ENCODE results near the gene CLCN6. TPM values are rescaled to one million over a fixed set of nuclear protein-coding genes. Genes with fewer than 3 reads are reported as not detected.
A peak's percentile ranks its signal among the peaks of the same experiment; 100 is the strongest.

Gene CLCN6
- total and polyA plus RNA-seq, 12 donors: 12.0 to 29.2 (median 23.5) TPM

DNA sequence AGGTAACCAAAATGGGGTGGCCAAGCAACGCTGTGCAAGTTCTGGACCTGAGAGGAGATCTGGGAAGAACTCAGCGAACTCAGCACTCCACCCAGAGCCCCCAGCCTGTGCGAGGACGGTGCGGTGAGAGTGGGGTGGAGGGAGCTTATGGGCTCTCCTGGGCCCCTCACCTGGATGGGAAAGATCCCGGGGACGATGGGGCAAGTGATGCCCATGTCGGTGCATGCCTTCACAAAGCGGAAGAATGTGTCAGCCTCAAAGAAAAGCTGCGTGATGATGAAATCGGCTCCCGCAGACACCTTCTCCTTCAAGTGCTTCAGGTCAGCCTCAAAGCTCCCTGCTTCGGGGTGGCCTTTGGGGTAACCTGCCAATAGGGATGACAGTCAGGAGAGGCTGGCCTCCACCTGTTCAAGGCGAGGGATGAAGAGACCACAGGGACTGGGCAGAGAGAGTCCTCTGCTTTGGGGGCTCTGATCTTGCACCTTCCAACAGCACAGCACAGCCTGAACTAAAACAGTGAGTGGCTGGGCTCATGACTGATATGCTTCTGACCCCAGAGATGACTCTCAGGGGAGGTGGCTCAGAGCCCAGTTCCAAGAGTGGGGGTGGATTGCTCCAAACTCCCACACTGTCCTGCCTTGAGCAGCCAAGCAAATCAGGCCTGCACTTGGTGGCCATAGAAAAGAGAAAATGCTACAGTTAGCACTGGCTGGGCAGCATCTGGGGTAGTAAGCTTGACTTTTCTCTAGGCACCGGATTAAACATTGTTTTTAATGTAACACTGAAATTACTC lies 9.8 kb upstream of the CLCN6 start:
- TF ChIP-seq POLR2A (IDR thresholded peaks at IDR 0.05) (no peak), CTCF (IDR thresholded peaks at IDR 0.05) (no peak)
- no peaks in the 10 kb centered on the region for H3K27me3 ChIP-seq
- peaks cover 0 to 79% of the 10 kb centered on the region in 2 donors for H3K36me3 ChIP-seq (replicated peaks in 1 of 2)
- peak in 5 of 7 donors; percentile 50 to 78 (median 71) for DNase-seq
- H3K4me1 ChIP-seq (replicated peaks in 1 of 2): peaks cover 11 to 51% of the 10 kb centered on the region in 2 donors
- H3K27ac ChIP-seq: peak overlapping the region in 3 of 5 donors; percentile 16 to 83 (median 70)
- intact Hi-C loops (cut with DNase I): no loop called here
- WGBS, 4 donors: 88 to 93% (median 91%) methylated on average over 13 to 15 of the region's 15 CpGs
- H3K4me3 ChIP-seq: no peak overlapping the region
- no peaks in the 10 kb centered on the region for H3K9me3 ChIP-seq (replicated peaks in 1 of 3)

DNA sequence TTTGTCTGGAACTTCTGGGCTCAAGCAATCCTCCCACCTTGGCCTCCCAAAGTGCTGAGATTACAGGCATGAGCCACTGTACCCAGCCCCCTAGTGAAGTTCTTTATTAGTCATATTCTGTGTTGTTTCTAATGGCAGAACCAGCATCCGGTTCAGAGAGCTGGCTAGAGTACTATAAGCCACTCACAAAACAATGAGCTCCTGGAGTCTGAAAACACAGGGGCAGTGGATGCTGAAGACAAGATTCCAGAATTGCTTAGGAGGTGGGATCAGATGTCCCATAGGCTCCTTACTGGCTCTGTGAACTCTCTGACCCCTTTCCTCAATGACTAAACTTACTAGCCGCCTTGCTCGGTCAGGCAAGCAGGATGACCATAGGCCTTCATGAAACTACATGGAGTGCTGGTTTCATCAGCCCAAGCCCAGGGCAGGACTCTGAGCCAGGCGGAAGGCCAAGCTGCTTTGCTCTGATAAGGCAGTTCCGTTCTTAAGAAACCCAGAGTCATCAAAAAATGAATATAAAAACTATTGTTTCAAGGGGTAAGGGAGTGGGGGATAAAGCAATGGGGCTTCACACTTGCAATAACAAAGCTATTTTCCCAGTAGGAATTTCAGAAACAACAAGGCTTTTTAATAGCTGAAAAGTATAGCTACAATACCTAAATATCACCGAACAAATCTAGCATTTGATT lies 8.3 kb upstream of the CLCN6 start:
- Histone ChIP-seq H3K4me3 (no peak overlapping the region), H3K27ac (peak overlapping the region; percentile 39 to 83 (median 66)), H3K27me3 (no peaks in the 10 kb centered on the region), H3K4me1 (replicated peaks in 1 of 2) (peaks cover 14 to 54% of the 10 kb centered on the region in 2 donors), H3K36me3 (replicated peaks in 1 of 2) (peaks cover 0 to 75% of the 10 kb centered on the region in 2 donors), H3K9me3 (replicated peaks in 1 of 3) (no peaks in the 10 kb centered on the region)
- DNase-seq: peak in 5 of 7 donors; percentile 60 to 91 (median 80)
- TF ChIP-seq CTCF (IDR thresholded peaks at IDR 0.05) (no peak), POLR2A (IDR thresholded peaks at IDR 0.05) (no peak)
- intact Hi-C loops (cut with DNase I): no loop called here
- 56 to 77% (median 65%) methylated on average over 6 of the region's 6 CpGs for WGBS, 4 donors

- Histone ChIP-seq H3K4me1 (replicated peaks in 1 of 2) (peaks cover 28 to 60% of the 10 kb centered on the region in 2 donors), H3K4me3 (no peak overlapping the region), H3K27me3 (no peaks in the 10 kb centered on the region), H3K9me3 (replicated peaks in 1 of 3) (no peaks in the 10 kb centered on the region), H3K27ac (no peak overlapping the region), H3K36me3 (replicated peaks in 1 of 2) (peaks cover 0 to 62% of the 10 kb centered on the region in 2 donors)
- TF ChIP-seq POLR2A (IDR thresholded peaks at IDR 0.05) (no peak), CTCF (IDR thresholded peaks at IDR 0.05) (no peak)
- intact Hi-C loops (cut with DNase I): no loop called here
- WGBS, 4 donors: 96 to 100% (median 96%) methylated on average over 5 of the region's 5 CpGs
- peak in 2 of 7 donors; percentile 14 for DNase-seq
These were observed 6.9 kb upstream of the CLCN6 start for GRCh38 chr1:11799099-11799498.

GRCh38 chr1:11799896-11800295 lies 6.1 kb upstream of the CLCN6 start:
- Histone ChIP-seq H3K9me3 (replicated peaks in 1 of 3) (no peaks in the 10 kb centered on the region), H3K36me3 (replicated peaks in 1 of 2) (peaks cover 0 to 54% of the 10 kb centered on the region in 2 donors), H3K27ac (peak overlapping the region in 2 of 5 donors; percentile 25 to 40), H3K4me1 (replicated peaks in 1 of 2) (peaks cover 36 to 68% of the 10 kb centered on the region in 2 donors), H3K27me3 (no peaks in the 10 kb centered on the region), H3K4me3 (no peak overlapping the region)
- no peak for TF ChIP-seq CTCF (IDR thresholded peaks at IDR 0.05)
- no peak for TF ChIP-seq POLR2A (IDR thresholded peaks at IDR 0.05)
- WGBS, 4 donors: 95 to 98% (median 95%) methylated on average over 9 of the region's 9 CpGs
- DNase-seq: peak in 2 of 7 donors; percentile 13 to 15
- intact Hi-C loops (cut with DNase I): no loop called here

All from adrenal gland (tissue), 12 donors.